Tibial nerve (tissue), 4 donors: Measurements from ENCODE around the gene LRP1. TPM values are rescaled to one million over a fixed set of nuclear protein-coding genes. Genes with fewer than 3 reads are reported as not detected.

Experiments
- DNase-seq, 2 donors: peaks; one replicate each; pipeline ENCODE4 v3.0.0-alpha.2; 2019; ENCODE audit warnings: low spot score in 2 of 2
- H3K27ac ChIP-seq, 4 donors: fragments of 200-600 bp; sonication (generic) in 3 of 4; one replicate each; pipeline ENCODE4 v1.5.1; 2017 to 2019; ENCODE audit warnings: mild to moderate bottlenecking in 1 of 4
- H3K27me3 ChIP-seq, 2 donors: fragments of 200-600 bp; sonication (generic) in 1 of 2; one replicate each; pipeline versions ENCODE4 v1.5.1 to v1.6.0; 2017 to 2019
- H3K36me3 ChIP-seq, 3 donors: fragments of 200-600 bp; sonication (generic); one replicate each; pipeline ENCODE4 v1.5.1; 2018 to 2019
- H3K4me1 ChIP-seq, 4 donors: fragments of 200-600 bp; sonication (generic) in 3 of 4; one replicate each; pipeline ENCODE4 v1.5.1; 2017 to 2019
- H3K4me3 ChIP-seq, 4 donors: fragments of 200-600 bp; sonication (generic) in 3 of 4; one replicate each; pipeline ENCODE4 v1.5.1; 2017 to 2019; ENCODE audit warnings: mild to moderate bottlenecking in 1 of 4, moderate library complexity in 1 of 4
- H3K9me3 ChIP-seq, 4 donors: fragments of 200-600 bp; sonication (generic) in 3 of 4; one replicate each; pipeline ENCODE4 v1.5.1; 2017 to 2019
- CTCF ChIP-seq, 5 experiments: fragments of 200-600 bp in 3 of 5; fragments of 450-650 bp in 2 of 5; sonication (generic) in 3 of 5; IDR thresholded peaks; one replicate each; pipeline ENCODE4 v1.5.1; 2016 to 2019; ENCODE audit warnings: antibody characterized with exemption in 5 of 5, mild to moderate bottlenecking in 3 of 5, moderate library complexity in 2 of 5
- EP300 ChIP-seq, 2 donors: sonication (generic); formaldehyde crosslinking; IDR thresholded peaks; one replicate each; pipeline ENCODE4 v1.6.1; 2017; ENCODE audit warnings: antibody characterized with exemption in 2 of 2, mild to moderate bottlenecking in 1 of 2
- POLR2A ChIP-seq, 2 donors: fragments of 450-650 bp; IDR thresholded peaks; one replicate each; pipeline ENCODE4 v1.6.1; 2017; ENCODE audit warnings: antibody characterized with exemption in 2 of 2, mild to moderate bottlenecking in 2 of 2, moderate library complexity in 2 of 2
- WGBS, 2 donors: methylation state at CpG; one replicate each; pipeline ENCODE4 v1.1.5; 2018; 5-methylcytosine and 5-hydroxymethylcytosine counted together
- total RNA-seq, 4 donors: library from RNA; depleted of rRNA; stranded (reverse); fragments of >200 nt; gene quantifications; one replicate each; pipeline ENCODE4 v1.1.0, GENCODE V29; 2016

The LRP1 gene
- total RNA-seq, 4 donors from 2014 or later: 410 to 653 (median 527) TPM

- H3K27ac ChIP-seq: no peak within 1 kb of the TSS
- no peaks in the 10 kb centered on the region for H3K9me3 ChIP-seq
- TF ChIP-seq EP300 (IDR thresholded peaks at IDR 0.05) (no peak), CTCF (IDR thresholded peaks at IDR 0.05) (no peak), POLR2A (IDR thresholded peaks at IDR 0.05) (no peak)
- peaks cover 0 to 68% of the 10 kb centered on the region in 2 donors for H3K27me3 ChIP-seq
- H3K4me1 ChIP-seq: peaks cover 0 to 63% (median 30%) of the 10 kb centered on the region in 4 donors
- peaks cover 0 to 17% (median 0%) of the 10 kb centered on the region in 3 donors for H3K36me3 ChIP-seq
- H3K4me3 ChIP-seq: peak within 1 kb of the TSS; percentile 15 to 50 (median 43)
- WGBS, 2 donors: 1 to 3% methylated on average over 16 to 27 of the region's 102 CpGs
- DNase-seq: no peak
Observed at GRCh38 chr12:57216014-57216911, 88.0 kb downstream of the LRP1 start, which contains the start of gene NXPH4. NXPH4 (plus strand) TSS chr12:57216794; CDS start chr12:57216970, 176 bp downstream.

GRCh38 chr12:57216921-57217879 is 88.9 kb downstream of the LRP1 start:
- Histone ChIP-seq H3K36me3 (peaks cover 0 to 8% (median 0%) of the 10 kb centered on the region in 3 donors), H3K27ac (no peak overlapping the region), H3K4me1 (peaks cover 0 to 59% (median 30%) of the 10 kb centered on the region in 4 donors), H3K4me3 (peak overlapping the region; percentile 3 to 50 (median 43)), H3K9me3 (no peaks in the 10 kb centered on the region), H3K27me3 (peaks cover 0 to 77% of the 10 kb centered on the region in 2 donors)
- WGBS, 2 donors: 4 to 5% methylated on average over 29 to 51 of the region's 63 CpGs
- TF ChIP-seq POLR2A (IDR thresholded peaks at IDR 0.05) (no peak), CTCF (IDR thresholded peaks at IDR 0.05) (no peak), EP300 (IDR thresholded peaks at IDR 0.05) (no peak)
- DNase-seq: no peak

GRCh38 chr12:57218030-57218853 is 90.0 kb downstream of the LRP1 start:
- Histone ChIP-seq H3K27me3 (peaks cover 0 to 88% of the 10 kb centered on the region in 2 donors), H3K36me3 (no peaks in the 10 kb centered on the region), H3K4me3 (no peak overlapping the region), H3K9me3 (no peaks in the 10 kb centered on the region), H3K4me1 (peaks cover 0 to 50% (median 28%) of the 10 kb centered on the region in 4 donors), H3K27ac (no peak overlapping the region)
- TF ChIP-seq POLR2A (IDR thresholded peaks at IDR 0.05) (no peak), EP300 (IDR thresholded peaks at IDR 0.05) (no peak), CTCF (IDR thresholded peaks at IDR 0.05) (no peak)
- 74 to 86% methylated on average over 5 of the region's 5 CpGs for WGBS, 2 donors
- no peak for DNase-seq

GRCh38 chr12:57219205-57219992 is 91.1 kb downstream of the LRP1 start:
- Histone ChIP-seq H3K4me1 (peaks cover 0 to 39% (median 22%) of the 10 kb centered on the region in 4 donors), H3K36me3 (no peaks in the 10 kb centered on the region), H3K4me3 (no peak overlapping the region), H3K27me3 (peaks cover 0 to 98% of the 10 kb centered on the region in 2 donors), H3K27ac (no peak overlapping the region), H3K9me3 (no peaks in the 10 kb centered on the region)
- WGBS, 2 donors: 54 to 65% methylated on average over 12 to 14 of the region's 14 CpGs
- TF ChIP-seq CTCF (IDR thresholded peaks at IDR 0.05) (no peak), POLR2A (IDR thresholded peaks at IDR 0.05) (no peak), EP300 (IDR thresholded peaks at IDR 0.05) (no peak)
- no peak for DNase-seq
